ENCODE results near the gene DIAPH1.

GRCh38 chr5:141512390-141512910 lies 106.3 kb downstream of the DIAPH1 start:
- TF ChIP-seq EP300 (IDR thresholded peaks at IDR 0.05; ENCODE audit: low read depth) (no peak), POLR2A (IDR thresholded peaks at IDR 0.05) (no peak), POLR2AphosphoS5 (IDR thresholded peaks at IDR 0.05) (peak in 2 of 3 donors; percentile 8 to 31)

All from transverse colon (tissue), 3 donors.